Measurements from ENCODE around the gene RAP2A. TPM values are rescaled to one million over a fixed set of nuclear protein-coding genes. Genes with fewer than 3 reads are reported as not detected.

Gene RAP2A
- total and polyA plus RNA-seq, 3 experiments from 2014 or later: 3.6 to 19.8 (median 18.3) TPM

DNA sequence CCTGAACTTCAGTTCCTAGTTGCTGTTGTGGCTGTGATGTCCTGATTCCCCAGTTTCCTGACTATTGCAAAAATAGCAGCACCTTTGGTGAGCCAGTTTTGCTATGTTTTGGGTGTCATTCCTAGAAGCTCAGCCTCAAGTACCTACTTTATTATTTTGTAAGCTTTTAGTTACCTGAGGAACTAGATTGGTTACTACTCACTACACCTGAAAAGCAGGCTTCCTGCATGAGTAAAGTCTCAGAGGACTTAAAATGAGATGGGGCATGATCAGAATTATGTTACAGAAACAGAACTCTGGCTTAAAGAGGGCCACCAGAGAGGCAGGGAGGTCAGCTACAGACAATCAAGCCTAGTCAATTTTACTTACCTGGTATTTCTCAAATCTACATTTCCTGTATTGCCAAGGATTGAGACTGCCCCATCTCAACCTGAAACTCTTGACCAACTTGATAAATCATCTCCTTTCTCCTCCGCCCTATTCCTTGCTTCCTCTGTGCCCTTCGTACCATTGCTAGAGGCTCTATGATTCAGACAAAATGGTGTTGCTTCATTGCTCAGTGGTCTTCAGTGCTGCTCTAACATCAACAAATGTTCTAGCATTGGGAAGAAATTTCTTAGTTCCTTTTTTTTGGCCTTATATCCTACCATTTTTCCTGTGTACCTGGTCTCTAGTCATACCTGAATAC, 58.9 kb downstream of the RAP2A start:
- Mint-ChIP-seq H3K9me3 (peaks cover 2 to 14% (median 6%) of the 10 kb centered on the region in 5 donors), H3K27ac (no peak overlapping the region), H3K36me3 (peaks cover 0 to 13% (median 0%) of the 10 kb centered on the region in 3 donors), H3K4me1 (peaks cover 0 to 6% (median 0%) of the 10 kb centered on the region in 3 donors), H3K27me3 (peaks cover 6 to 25% of the 10 kb centered on the region in 2 donors), H3K4me3 (no peak overlapping the region)
- H3K27ac ChIP-seq (ENCODE audit: low read depth, low read length): no peak overlapping the region
- ChIA-PET POLR2A (no interaction called here), CTCF (no interaction called here)
- no peaks in the 10 kb centered on the region for H3K4me1 ChIP-seq (ENCODE audit: insufficient read depth, low read length)
- no peaks in the 10 kb centered on the region for H3K9me3 ChIP-seq (ENCODE audit: low read length)
- no peaks in the 10 kb centered on the region for H3K36me3 ChIP-seq (ENCODE audit: insufficient read depth, low read length)
- no peak overlapping the region for H3K4me3 ChIP-seq (ENCODE audit: low read length)
- DNase-seq: no peak
- no peaks in the 10 kb centered on the region for H3K27me3 ChIP-seq (ENCODE audit: insufficient read depth, low read length, poor library complexity, severe bottlenecking)

DNA sequence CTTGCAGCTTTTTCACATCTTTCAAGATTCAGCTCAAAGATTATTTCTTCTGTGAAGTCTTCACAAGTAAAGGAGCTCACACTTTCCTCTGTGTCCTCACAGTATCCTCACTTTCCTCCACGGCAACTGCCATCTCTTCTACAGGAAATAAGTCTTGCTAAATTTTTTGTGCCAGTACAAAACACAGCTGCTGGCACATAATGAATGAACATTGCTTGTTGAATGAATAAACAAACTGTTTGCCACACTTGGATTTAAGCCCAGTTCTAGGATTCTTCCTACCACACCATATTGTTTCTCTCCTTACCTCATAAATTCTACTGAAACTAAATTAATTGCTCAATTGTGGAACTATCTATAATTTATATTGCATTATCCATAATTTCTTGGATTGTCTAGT, 59.5 kb downstream of the RAP2A start:
- Mint-ChIP-seq H3K4me3 (no peak overlapping the region), H3K4me1 (peaks cover 0 to 6% (median 0%) of the 10 kb centered on the region in 3 donors), H3K27me3 (peaks cover 10 to 31% of the 10 kb centered on the region in 2 donors), H3K36me3 (peaks cover 0 to 13% (median 0%) of the 10 kb centered on the region in 3 donors), H3K9me3 (peaks cover 2 to 14% (median 6%) of the 10 kb centered on the region in 5 donors), H3K27ac (no peak overlapping the region)
- Histone ChIP-seq H3K9me3 (ENCODE audit: low read length) (no peaks in the 10 kb centered on the region), H3K27ac (ENCODE audit: low read depth, low read length) (no peak overlapping the region), H3K4me1 (ENCODE audit: insufficient read depth, low read length) (no peaks in the 10 kb centered on the region), H3K27me3 (ENCODE audit: insufficient read depth, low read length, poor library complexity, severe bottlenecking) (no peaks in the 10 kb centered on the region), H3K4me3 (ENCODE audit: low read length) (no peak overlapping the region), H3K36me3 (ENCODE audit: insufficient read depth, low read length) (no peaks in the 10 kb centered on the region)
- no peak for DNase-seq
- POLR2A ChIA-PET: no interaction called here
- CTCF ChIA-PET: no interaction called here

DNA sequence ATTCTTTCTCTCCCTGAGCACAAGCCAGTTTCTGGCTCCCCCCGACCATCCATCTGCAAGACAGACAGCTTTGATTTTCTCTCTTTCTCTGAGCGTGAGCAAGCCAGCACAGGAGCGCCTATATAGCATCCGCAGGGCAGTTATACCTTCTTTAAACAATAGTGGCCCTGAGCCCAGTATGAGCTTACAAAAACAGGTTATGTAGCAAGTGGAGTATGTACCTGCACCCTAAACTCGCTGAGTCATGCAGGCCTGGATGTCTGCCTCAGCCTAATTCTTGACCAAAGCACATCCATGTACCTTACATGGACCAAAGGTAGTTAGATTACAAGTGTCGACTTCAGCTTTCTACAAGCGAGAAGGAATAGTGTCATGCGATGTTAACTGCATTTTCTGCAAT, 61.7 kb downstream of the RAP2A start:
- Mint-ChIP-seq H3K4me3 (no peak overlapping the region), H3K27ac (no peak overlapping the region), H3K4me1 (no peaks in the 10 kb centered on the region), H3K9me3 (peaks cover 2 to 7% (median 6%) of the 10 kb centered on the region in 5 donors), H3K36me3 (peaks cover 0 to 9% (median 0%) of the 10 kb centered on the region in 3 donors), H3K27me3 (peaks cover 10 to 37% of the 10 kb centered on the region in 2 donors)
- ChIA-PET CTCF (no interaction called here), POLR2A (no interaction called here)
- Histone ChIP-seq H3K27me3 (ENCODE audit: insufficient read depth, low read length, poor library complexity, severe bottlenecking) (no peaks in the 10 kb centered on the region), H3K27ac (ENCODE audit: low read depth, low read length) (no peak overlapping the region), H3K4me3 (ENCODE audit: low read length) (no peak overlapping the region), H3K9me3 (ENCODE audit: low read length) (no peaks in the 10 kb centered on the region), H3K4me1 (ENCODE audit: insufficient read depth, low read length) (no peaks in the 10 kb centered on the region), H3K36me3 (ENCODE audit: insufficient read depth, low read length) (no peaks in the 10 kb centered on the region)
- no peak for DNase-seq

DNA sequence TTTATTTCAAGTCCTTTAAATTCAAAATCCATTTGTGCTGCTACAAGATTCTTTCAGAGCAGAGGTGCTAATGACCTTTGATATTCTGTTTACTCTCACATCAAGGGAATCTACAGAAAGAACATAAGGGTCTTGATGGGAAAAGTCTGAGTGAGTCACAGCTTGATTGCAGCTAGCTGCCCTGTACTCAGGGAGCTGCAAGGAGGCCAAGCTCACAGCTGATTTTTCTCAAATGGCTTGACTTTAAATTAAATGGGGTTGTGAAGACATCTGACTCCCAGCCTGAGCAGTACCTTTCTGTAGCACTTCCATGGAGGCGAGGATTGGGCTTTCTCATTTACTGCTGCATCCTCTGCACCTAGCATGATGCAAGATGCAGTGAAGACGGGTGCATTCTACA, 62.5 kb downstream of the RAP2A start:
- Mint-ChIP-seq H3K4me1 (no peaks in the 10 kb centered on the region), H3K27me3 (peaks cover 10 to 43% of the 10 kb centered on the region in 2 donors), H3K9me3 (peaks cover 0 to 2% (median 0%) of the 10 kb centered on the region in 5 donors), H3K27ac (no peak overlapping the region), H3K36me3 (peaks cover 0 to 3% (median 0%) of the 10 kb centered on the region in 3 donors), H3K4me3 (no peak overlapping the region)
- Histone ChIP-seq H3K4me3 (ENCODE audit: low read length) (no peak overlapping the region), H3K9me3 (ENCODE audit: low read length) (no peaks in the 10 kb centered on the region), H3K27ac (ENCODE audit: low read depth, low read length) (no peak overlapping the region), H3K4me1 (ENCODE audit: insufficient read depth, low read length) (no peaks in the 10 kb centered on the region), H3K27me3 (ENCODE audit: insufficient read depth, low read length, poor library complexity, severe bottlenecking) (no peaks in the 10 kb centered on the region), H3K36me3 (ENCODE audit: insufficient read depth, low read length) (no peaks in the 10 kb centered on the region)
- ChIA-PET POLR2A (no interaction called here), CTCF (no interaction called here)
- DNase-seq: no peak

DNA sequence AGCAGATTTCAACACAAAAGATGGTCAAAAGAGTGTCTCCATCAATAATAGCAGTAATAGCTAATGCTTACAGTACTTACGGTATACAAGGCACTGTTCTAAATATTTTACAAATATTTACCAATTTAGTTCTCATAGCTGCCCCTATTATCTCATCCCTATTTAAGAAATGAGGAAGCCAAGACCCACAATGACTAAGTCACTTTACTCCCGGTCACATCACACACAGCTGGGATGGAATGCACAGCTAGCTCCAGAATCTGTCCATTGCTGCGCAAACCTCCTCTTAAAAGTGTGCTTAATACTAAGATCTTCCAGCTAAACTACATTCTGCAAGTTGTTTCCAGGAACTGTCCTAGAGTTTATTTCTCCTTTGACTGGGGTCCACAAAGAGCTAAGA, 63.4 kb downstream of the RAP2A start:
- no peaks in the 10 kb centered on the region for H3K9me3 ChIP-seq (ENCODE audit: low read length)
- H3K36me3 Mint-ChIP-seq: no peaks in the 10 kb centered on the region
- no peak overlapping the region for H3K27ac Mint-ChIP-seq
- no peak for DNase-seq
- H3K27ac ChIP-seq (ENCODE audit: low read depth, low read length): no peak overlapping the region
- H3K9me3 Mint-ChIP-seq: peaks cover 0 to 2% (median 0%) of the 10 kb centered on the region in 5 donors
- H3K27me3 ChIP-seq (ENCODE audit: insufficient read depth, low read length, poor library complexity, severe bottlenecking): no peaks in the 10 kb centered on the region
- no peaks in the 10 kb centered on the region for H3K4me1 ChIP-seq (ENCODE audit: insufficient read depth, low read length)
- no peak overlapping the region for H3K4me3 ChIP-seq (ENCODE audit: low read length)
- peaks cover 10 to 43% of the 10 kb centered on the region in 2 donors for H3K27me3 Mint-ChIP-seq
- CTCF ChIA-PET: interaction anchor here (1.4 kb wide), 1 partner anchor 13 kb away, joined by 3 read pairs; no protein-coding TSS in a partner anchor
- POLR2A ChIA-PET: no interaction called here
- no peaks in the 10 kb centered on the region for H3K36me3 ChIP-seq (ENCODE audit: insufficient read depth, low read length)
- H3K4me1 Mint-ChIP-seq: no peaks in the 10 kb centered on the region
- no peak overlapping the region for H3K4me3 Mint-ChIP-seq

DNA sequence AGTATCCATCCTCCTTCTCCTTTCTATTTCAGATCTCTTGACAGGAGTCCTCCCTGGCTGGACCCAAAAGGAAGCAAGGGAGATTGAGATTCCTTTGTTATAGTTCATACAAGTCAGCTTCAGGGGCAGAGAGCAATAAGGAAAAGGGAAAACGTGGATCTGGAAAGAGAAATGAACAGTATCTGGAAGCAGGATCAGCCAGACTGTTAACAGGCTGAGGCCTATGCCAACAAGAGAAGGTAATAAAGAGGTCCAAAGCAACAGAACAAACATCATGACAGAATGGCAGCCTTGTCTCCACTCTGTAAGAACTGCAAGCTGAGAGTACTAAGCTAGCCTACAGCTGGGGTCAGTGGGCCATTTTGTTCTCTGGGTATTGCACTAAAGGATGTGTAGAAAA, 64.5 kb downstream of the RAP2A start:
- no peak for DNase-seq
- Histone ChIP-seq H3K36me3 (ENCODE audit: insufficient read depth, low read length) (no peaks in the 10 kb centered on the region), H3K9me3 (ENCODE audit: low read length) (no peaks in the 10 kb centered on the region), H3K27me3 (ENCODE audit: insufficient read depth, low read length, poor library complexity, severe bottlenecking) (no peaks in the 10 kb centered on the region), H3K4me1 (ENCODE audit: insufficient read depth, low read length) (no peaks in the 10 kb centered on the region), H3K4me3 (ENCODE audit: low read length) (no peak overlapping the region), H3K27ac (ENCODE audit: low read depth, low read length) (no peak overlapping the region)
- ChIA-PET POLR2A (no interaction called here), CTCF (no interaction called here)
- peaks cover 0 to 2% (median 0%) of the 10 kb centered on the region in 5 donors for H3K9me3 Mint-ChIP-seq
- peaks cover 8 to 35% of the 10 kb centered on the region in 2 donors for H3K27me3 Mint-ChIP-seq
- H3K36me3 Mint-ChIP-seq: no peaks in the 10 kb centered on the region
- no peak overlapping the region for H3K4me3 Mint-ChIP-seq
- H3K27ac Mint-ChIP-seq: no peak overlapping the region
- H3K4me1 Mint-ChIP-seq: no peaks in the 10 kb centered on the region

DNA sequence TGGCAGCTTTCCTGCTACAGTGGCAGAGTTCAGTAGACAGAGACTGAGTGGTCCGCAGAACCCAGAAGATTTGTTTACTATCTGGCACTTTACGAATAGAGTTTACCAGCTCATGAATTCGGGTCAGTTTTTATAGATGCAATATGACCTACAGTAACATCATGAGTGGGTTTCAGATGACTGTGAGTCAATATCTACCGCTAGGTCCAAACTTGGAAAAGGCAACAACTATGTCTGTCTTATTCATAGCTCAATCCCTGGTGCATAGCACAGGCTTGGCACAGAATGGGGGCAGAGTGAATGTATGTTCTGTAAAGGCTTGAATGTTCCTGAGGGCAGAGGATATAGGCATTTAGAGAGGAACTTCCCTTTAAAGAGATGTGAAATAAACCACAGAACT, 65.2 kb downstream of the RAP2A start:
- CTCF ChIA-PET: no interaction called here
- H3K4me3 Mint-ChIP-seq: no peak overlapping the region

DNA sequence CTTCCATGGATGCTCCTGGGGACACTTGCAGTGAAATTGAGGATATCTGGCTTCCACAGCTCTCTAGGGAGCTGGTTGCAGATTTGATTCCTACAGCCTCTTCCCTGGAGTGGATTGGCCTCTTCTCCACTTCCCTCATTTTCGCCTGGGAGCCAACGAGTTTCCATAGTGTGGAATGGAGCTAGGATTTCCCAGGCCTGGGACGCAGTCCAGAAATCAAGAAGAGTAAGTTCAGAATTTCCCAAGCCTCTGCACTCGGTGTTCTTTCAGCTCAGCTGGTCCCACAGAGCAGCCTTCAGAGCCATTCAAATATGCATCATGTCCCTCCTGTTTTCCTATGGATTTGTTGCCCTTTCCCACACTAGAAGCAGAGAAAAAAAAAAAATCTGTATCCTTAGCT, 68.2 kb downstream of the RAP2A start:
- Mint-ChIP-seq H3K36me3 (no peaks in the 10 kb centered on the region), H3K27ac (no peak overlapping the region), H3K4me1 (no peaks in the 10 kb centered on the region), H3K27me3 (peaks cover 4 to 30% of the 10 kb centered on the region in 2 donors), H3K4me3 (no peak overlapping the region), H3K9me3 (no peaks in the 10 kb centered on the region)
- DNase-seq: no peak
- Histone ChIP-seq H3K27me3 (ENCODE audit: insufficient read depth, low read length, poor library complexity, severe bottlenecking) (no peaks in the 10 kb centered on the region), H3K4me3 (ENCODE audit: low read length) (no peak overlapping the region), H3K4me1 (ENCODE audit: insufficient read depth, low read length) (no peaks in the 10 kb centered on the region), H3K27ac (ENCODE audit: low read depth, low read length) (no peak overlapping the region), H3K36me3 (ENCODE audit: insufficient read depth, low read length) (no peaks in the 10 kb centered on the region), H3K9me3 (ENCODE audit: low read length) (no peaks in the 10 kb centered on the region)
- POLR2A ChIA-PET: no interaction called here
- CTCF ChIA-PET: no interaction called here

More for the DNA sequence above, 65.2 kb downstream of the RAP2A start:
- H3K9me3 Mint-ChIP-seq: peaks cover 0 to 2% (median 0%) of the 10 kb centered on the region in 5 donors
- Histone ChIP-seq H3K9me3 (ENCODE audit: low read length) (no peaks in the 10 kb centered on the region), H3K27me3 (ENCODE audit: insufficient read depth, low read length, poor library complexity, severe bottlenecking) (no peaks in the 10 kb centered on the region), H3K36me3 (ENCODE audit: insufficient read depth, low read length) (no peaks in the 10 kb centered on the region), H3K4me3 (ENCODE audit: low read length) (no peak overlapping the region), H3K27ac (ENCODE audit: low read depth, low read length) (no peak overlapping the region), H3K4me1 (ENCODE audit: insufficient read depth, low read length) (no peaks in the 10 kb centered on the region)
- POLR2A ChIA-PET: no interaction called here
- no peak overlapping the region for H3K27ac Mint-ChIP-seq
- peaks cover 4 to 36% of the 10 kb centered on the region in 2 donors for H3K27me3 Mint-ChIP-seq
- no peaks in the 10 kb centered on the region for H3K4me1 Mint-ChIP-seq
- no peaks in the 10 kb centered on the region for H3K36me3 Mint-ChIP-seq
- no peak for DNase-seq

Data from CD8-positive, alpha-beta memory T cell (primary cell).